K562 (cell line): ENCODE data around the gene TBC1D10A. TPM values are rescaled to one million over a fixed set of nuclear protein-coding genes. Genes with fewer than 3 reads are reported as not detected.

ENCODE experiments used
- ATAC-seq: fragments of 200-7000 bp; cut with Tn5 transposase; 3 replicates; pipeline ENCODE4 v1.9.1; 2020; ENCODE audit warnings: moderate library complexity
- BruUV-seq: library from RNA; stranded (reverse); fragments of 400-500 nt; replicated peaks from 2 replicates; lab custom pipeline; 2021; lab: Mats Ljungman, UMichigan
- CTCF ChIA-PET: fragments of 300-600 bp; formaldehyde crosslinking; extraction: SDS; loops from one replicate; lab custom pipeline; 2021; ENCODE audit warnings: low intra/inter-chr PET ratio; lab: Yijun Ruan, JAX
- POLR2A ChIA-PET: fragments of 300-600, 350-650 bp; sonication (Branson Sonifier 250); formaldehyde crosslinking; extraction: SDS; loops from one replicate; lab custom pipeline; 2021; ENCODE audit warnings: antibody characterized with exemption, inconsistent platforms; lab: Yijun Ruan, JAX
- DNase-seq, 4 experiments: peaks; one replicate each; pipeline versions ENCODE4 v3.0.0 to v3.0.0-alpha.2; 2011 to 2018; ENCODE audit warnings: low spot score in 3 of 4, mixed read lengths in 3 of 4; ENCODE audit errors: extremely low read depth in 1 of 4
- FAIRE-seq: peaks from 2 replicates; lab custom pipeline; 2011; peaks lifted over from hg19 to GRCh38; lab: Jason Lieb, UNC
- H2AFZ ChIP-seq: 2 replicates; pipeline ENCODE4 v1.6.0; 2011; ENCODE audit warnings: low read depth, low read length, control low read depth, inconsistent platforms
- H3K27ac ChIP-seq: fragments of 200-600 bp; 3 replicates; pipeline ENCODE4 v1.8.0; 2011; ENCODE audit warnings: low read depth, mild to moderate bottlenecking, control low read depth, inconsistent platforms, low read length, moderate library complexity, mixed read lengths; ENCODE audit errors: extremely low read depth
- H3K27me3 ChIP-seq, 2 experiments: fragments of 300-600 bp in 1 of 2; 2 replicates in 1 of 2; 3 replicates in 1 of 2; pipeline versions ENCODE4 v1.6.0 to v1.8.0; 2011; ENCODE audit warnings: inconsistent platforms in 2 of 2, low read length in 2 of 2, mild to moderate bottlenecking in 1 of 2, mixed read lengths in 1 of 2, moderate library complexity in 1 of 2; ENCODE audit not compliant: control insufficient read depth in 2 of 2, insufficient read depth in 2 of 2
- H3K36me3 ChIP-seq: fragments of 300-600 bp; 3 replicates; pipeline ENCODE4 v1.8.0; 2011; ENCODE audit warnings: mild to moderate bottlenecking, low read length, inconsistent platforms; ENCODE audit not compliant: control insufficient read depth, insufficient read depth
- H3K4me1 ChIP-seq, 2 experiments: fragments of 200-600 bp in 1 of 2; replicated peaks in 1 of 2; 2 replicates in 1 of 2; 3 replicates in 1 of 2; pipeline versions ENCODE4 v1.5.1 to v1.8.0; 2011; ENCODE audit warnings: inconsistent platforms in 2 of 2, low read length in 2 of 2, mild to moderate bottlenecking in 1 of 2, mixed read lengths in 1 of 2, moderate library complexity in 1 of 2; ENCODE audit not compliant: control insufficient read depth in 2 of 2, insufficient read depth in 2 of 2
- H3K4me2 ChIP-seq: 2 replicates; pipeline ENCODE4 v1.6.1; 2011; ENCODE audit warnings: low read length, control low read depth, inconsistent platforms, mixed read lengths; ENCODE audit not compliant: insufficient read depth
- H3K4me3 ChIP-seq: fragments of 200-600 bp; sonication (generic), shearing (Covaris generic); 2 replicates; pipeline ENCODE4 v1.5.1; 2016; ENCODE audit warnings: control low read depth, inconsistent platforms
- H3K79me2 ChIP-seq: fragments of 200-600 bp; 3 replicates; pipeline ENCODE4 v1.8.0; 2011; ENCODE audit warnings: low read length, inconsistent platforms; ENCODE audit not compliant: control insufficient read depth, insufficient read depth
- H3K9ac ChIP-seq, 2 experiments: 2 replicates each; pipeline versions ENCODE4 v1.6.0 to v1.6.1; 2011; ENCODE audit warnings: low read depth in 2 of 2, low read length in 2 of 2, control low read depth in 1 of 2, inconsistent platforms in 1 of 2, mild to moderate bottlenecking in 1 of 2, mixed read lengths in 1 of 2; ENCODE audit not compliant: insufficient read depth in 1 of 2
- H3K9me1 ChIP-seq: one replicate; pipeline ENCODE4 v1.6.0; 2011; ENCODE audit warnings: inconsistent platforms, mild to moderate bottlenecking, low read length, moderate library complexity; ENCODE audit not compliant: control insufficient read depth, insufficient read depth
- H3K9me3 ChIP-seq: replicated peaks from 2 replicates; pipeline ENCODE4 v1.5.1; 2011; ENCODE audit warnings: low read depth, low read length, inconsistent platforms; ENCODE audit not compliant: control insufficient read depth, insufficient read depth
- H4K20me1 ChIP-seq: replicated peaks from 2 replicates; pipeline ENCODE4 v1.6.1; 2011; ENCODE audit warnings: low read length, inconsistent platforms, mixed read lengths; ENCODE audit not compliant: control insufficient read depth, insufficient read depth
- ASH1L ChIP-seq: fragments of 450-650 bp; IDR thresholded peaks from 2 replicates; pipeline ENCODE4 v1.6.1; 2018; ENCODE audit warnings: borderline replicate concordance, mild to moderate bottlenecking, low read depth; ENCODE audit not compliant: partially characterized antibody
- CSDE1 ChIP-seq, 2 experiments: fragments of 450-650 bp; IDR thresholded peaks; 2 replicates each; pipeline ENCODE4 v1.6.1; 2016; ENCODE audit warnings: mild to moderate bottlenecking in 1 of 2
- DMBX1 ChIP-seq: fragments of 250-450 bp; sonication (Bioruptor Pico); IDR thresholded peaks from 2 replicates; pipeline ENCODE4 v1.8.0; 2022; ENCODE audit warnings: inconsistent platforms, mild to moderate bottlenecking, moderate library complexity, borderline replicate concordance
- FIP1L1 ChIP-seq: fragments of 200-400 bp; formaldehyde crosslinking; IDR thresholded peaks from 2 replicates; pipeline ENCODE4 v1.6.1; 2018; ENCODE audit warnings: mild to moderate bottlenecking, low read depth, low read length; ENCODE audit not compliant: poor library complexity, severe bottlenecking
- KDM4B ChIP-seq, 2 experiments: fragments of 450-650 bp in 1 of 2; sonication (generic) in 1 of 2; IDR thresholded peaks; 2 replicates each; pipeline ENCODE4 v1.6.1; 2016 to 2017; ENCODE audit warnings: borderline replicate concordance in 2 of 2, antibody characterized with exemption in 1 of 2, low read depth in 1 of 2, mild to moderate bottlenecking in 1 of 2
- MED1 ChIP-seq: sonication (generic); formaldehyde crosslinking; IDR thresholded peaks from 2 replicates; pipeline ENCODE4 v1.8.1; 2023; ENCODE audit warnings: missing genetic modification reagents, borderline replicate concordance
- MEIS2 ChIP-seq: fragments of 450-650 bp; IDR thresholded peaks from 2 replicates; pipeline ENCODE4 v1.6.1; 2014; ENCODE audit warnings: mild to moderate bottlenecking; ENCODE audit not compliant: partially characterized antibody
- NFRKB ChIP-seq: fragments of 450-650 bp; IDR thresholded peaks from 2 replicates; pipeline ENCODE4 v1.6.1; 2016; ENCODE audit warnings: low read depth
- SETDB1 ChIP-seq: IDR thresholded peaks from one replicate; pipeline ENCODE4 v1.6.1; 2012; ENCODE audit warnings: low read length, control low read depth, inconsistent platforms
- TCF7 ChIP-seq: sonication (generic); IDR thresholded peaks from 2 replicates; pipeline ENCODE4 v1.6.1; 2016; ENCODE audit warnings: antibody characterized with exemption, borderline replicate concordance
- ZBTB17 ChIP-seq: fragments of 450-650 bp; formaldehyde crosslinking; IDR thresholded peaks from 2 replicates; pipeline ENCODE4 v1.4.0; 2020; ENCODE audit warnings: mild to moderate bottlenecking
- WGBS: fragments of 100-300 bp; shearing (Covaris generic); methylation state at CpG from one replicate; pipeline ENCODE4 v1.1.6; 2016; ENCODE audit warnings: low coverage, mixed read lengths; ENCODE audit not compliant: insufficient coverage; ENCODE audit errors: missing lambda C conversion rate; 5-methylcytosine and 5-hydroxymethylcytosine counted together
- in situ Hi-C: fragments of 300-500 bp; cut with MboI; formaldehyde crosslinking; loops from 4 replicates; pipeline ENCODE4 v1.15.0; 2018; ENCODE audit warnings: inconsistent platforms, mixed read lengths
- intact Hi-C: fragments of 100-400 bp; cut with micrococcal nuclease; formaldehyde crosslinking; loops from 2 replicates; pipeline ENCODE4 v1.14.2; 2022
- polyA plus RNA-seq, 8 experiments: library from polyadenylated mRNA; depleted of rRNA in 4 of 8; stranded (reverse) in 5 of 8; unstranded in 3 of 8; fragments of >200 nt; fragmentation: Nextera tagmentation in 2 of 8; fragmentation: Illumina TruSeq in 1 of 8; extraction: Ambion mirVana in 2 of 8; extraction: Trizol in 1 of 8; gene quantifications; 2 replicates each; pipeline versions ENCODE4 v1.2.1 to v1.2.3, GENCODE V29; 2011 to 2014; ENCODE audit warnings: inconsistent platforms in 1 of 8, missing spikeins in 1 of 8
- total RNA-seq, 7 experiments: library from RNA; depleted of rRNA in 6 of 7; stranded (reverse); fragments of >200 nt in 6 of 7; fragmentation: Illumina TruSeq in 2 of 7; extraction: Trizol in 2 of 7; gene quantifications; 2 replicates each; pipeline versions ENCODE4 v1.2.1 to v1.2.3, GENCODE V29; 2011 to 2021; ENCODE audit warnings: low replicate concordance in 1 of 7
- TF ChIP-seq, protein P1 (sequence below), 3 experiments: fragments of 200-800 bp in 1 of 3; sonication (Bioruptor generic) in 1 of 3; sonication (generic) in 1 of 3; formaldehyde crosslinking in 1 of 3; IDR thresholded peaks; 2 replicates each; pipeline versions ENCODE4 v1.6.1 to v1.8.0; 2016 to 2022; ENCODE audit warnings: mild to moderate bottlenecking in 2 of 3, missing compliant biosample characterization in 2 of 3, missing genetic modification characterization in 2 of 3, missing genetic modification reagents in 1 of 3
- TF ChIP-seq, protein P2 (sequence below): fragments of 250-450 bp; sonication (Bioruptor Pico); IDR thresholded peaks from 2 replicates; pipeline ENCODE4 v1.8.0; 2022; ENCODE audit warnings: inconsistent platforms
- TF ChIP-seq, protein P3 (sequence below): sonication (generic); formaldehyde crosslinking; IDR thresholded peaks from 2 replicates; pipeline ENCODE4 v1.8.1; 2023; ENCODE audit warnings: mild to moderate bottlenecking, missing genetic modification reagents
- TF ChIP-seq, protein P4 (sequence below): fragments of 450-650 bp; formaldehyde crosslinking; IDR thresholded peaks from 2 replicates; pipeline ENCODE4 v1.4.0; 2020; ENCODE audit warnings: mild to moderate bottlenecking, moderate library complexity
- TF ChIP-seq, protein P5 (sequence below): sonication (generic); formaldehyde crosslinking; IDR thresholded peaks from 2 replicates; pipeline ENCODE4 v1.9.0; 2022; ENCODE audit warnings: mild to moderate bottlenecking, missing genetic modification reagents

TBC1D10A gene
- total and polyA plus RNA-seq, 9 of the 15 experiments (the other 6 are each of a cell fraction or from before 2014, with no cell fraction given), result 0.13 to 10.4 (median 4.6) TPM

DNA sequence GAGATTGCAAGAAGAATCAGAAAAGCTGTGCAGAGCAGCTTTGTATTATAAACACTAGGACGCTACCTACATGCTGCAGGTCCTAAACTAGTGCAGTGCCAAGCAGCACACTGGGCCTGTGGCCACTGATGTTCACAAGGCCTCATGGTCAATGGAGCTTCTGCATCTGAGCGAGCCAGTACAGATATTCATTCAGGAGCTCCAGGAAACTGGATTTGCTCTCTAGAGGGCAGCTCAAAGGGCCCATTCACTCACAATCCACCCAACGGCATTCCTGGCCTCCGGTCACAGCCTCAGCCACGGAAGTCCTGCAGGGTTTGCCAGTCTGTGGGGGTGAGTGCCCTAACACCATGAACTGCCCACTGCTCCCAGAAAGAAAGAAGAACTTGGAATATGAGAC, 5.8 kb upstream of the TBC1D10A start:
- no peak overlapping the region for H3K27ac ChIP-seq
- no peak overlapping the region for H3K4me2 ChIP-seq
- peaks cover 69% of the 10 kb centered on the region for H3K36me3 ChIP-seq
- WGBS, result 90% methylated on average over 5 of the region's 5 CpGs
- H4K20me1 ChIP-seq, result no peaks in the 10 kb centered on the region
- CTCF ChIA-PET, result no interaction called here
- H3K9ac ChIP-seq, result no peak overlapping the region
- POLR2A ChIA-PET, result interaction anchor here (0.8 kb wide), 1 partner anchor 14 kb away, joined by 4 read pairs; no protein-coding TSS in a partner anchor
- peaks cover 6 to 16% of the 10 kb centered on the region in 2 experiments; a peak in 3 of 5 replicates for H3K4me1 ChIP-seq
- H3K27me3 ChIP-seq, result no peaks in the 10 kb centered on the region
- in situ Hi-C loops, result no loop called here
- no peak for FAIRE-seq
- ATAC-seq, result no peak
- no TSS peak for BruUV-seq
- intact Hi-C loops, result no loop called here
- no peaks in the 10 kb centered on the region for H3K9me3 ChIP-seq
- DNase-seq, result no peak
- H3K79me2 ChIP-seq, result no peaks in the 10 kb centered on the region
- no peaks in the 10 kb centered on the region for H3K9me1 ChIP-seq
- no peak overlapping the region for H2AFZ ChIP-seq
- no peak overlapping the region for H3K4me3 ChIP-seq
- TF ChIP-seq, protein P1, sequence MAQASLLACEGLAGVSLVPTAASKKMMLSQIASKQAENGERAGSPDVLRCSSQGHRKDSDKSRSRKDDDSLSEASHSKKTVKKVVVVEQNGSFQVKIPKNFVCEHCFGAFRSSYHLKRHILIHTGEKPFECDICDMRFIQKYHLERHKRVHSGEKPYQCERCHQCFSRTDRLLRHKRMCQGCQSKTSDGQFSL (CRISPR knock-in tag; IDR thresholded peaks at IDR 0.05), result no peak
- TF ChIP-seq, protein P1 (tag; IDR thresholded peaks at IDR 0.05), result no peak
- TF ChIP-seq, protein P2, sequence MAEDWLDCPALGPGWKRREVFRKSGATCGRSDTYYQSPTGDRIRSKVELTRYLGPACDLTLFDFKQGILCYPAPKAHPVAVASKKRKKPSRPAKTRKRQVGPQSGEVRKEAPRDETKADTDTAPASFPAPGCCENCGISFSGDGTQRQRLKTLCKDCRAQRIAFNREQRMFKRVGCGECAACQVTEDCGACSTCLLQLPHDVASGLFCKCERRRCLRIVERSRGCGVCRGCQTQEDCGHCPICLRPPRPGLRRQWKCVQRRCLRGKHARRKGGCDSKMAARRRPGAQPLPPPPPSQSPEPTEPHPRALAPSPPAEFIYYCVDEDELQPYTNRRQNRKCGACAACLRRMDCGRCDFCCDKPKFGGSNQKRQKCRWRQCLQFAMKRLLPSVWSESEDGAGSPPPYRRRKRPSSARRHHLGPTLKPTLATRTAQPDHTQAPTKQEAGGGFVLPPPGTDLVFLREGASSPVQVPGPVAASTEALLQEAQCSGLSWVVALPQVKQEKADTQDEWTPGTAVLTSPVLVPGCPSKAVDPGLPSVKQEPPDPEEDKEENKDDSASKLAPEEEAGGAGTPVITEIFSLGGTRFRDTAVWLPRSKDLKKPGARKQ (CRISPR knock-in tag), result no peak
- TF ChIP-seq ZBTB17 (no peak), CSDE1 (IDR thresholded peaks at IDR 0.05) (no peak), KDM4B (IDR thresholded peaks at IDR 0.05; ENCODE audit: borderline replicate concordance in 2 of 2, low read depth in 1 of 2) (no peak), MED1 (CRISPR knock-in tag) (no peak), DMBX1 (CRISPR knock-in tag) (no peak), MEIS2 (no peak), TCF7 (no peak), NFRKB (no peak), SETDB1 (no peak), ASH1L (no peak), FIP1L1 (no peak)
- TF ChIP-seq, protein P3, sequence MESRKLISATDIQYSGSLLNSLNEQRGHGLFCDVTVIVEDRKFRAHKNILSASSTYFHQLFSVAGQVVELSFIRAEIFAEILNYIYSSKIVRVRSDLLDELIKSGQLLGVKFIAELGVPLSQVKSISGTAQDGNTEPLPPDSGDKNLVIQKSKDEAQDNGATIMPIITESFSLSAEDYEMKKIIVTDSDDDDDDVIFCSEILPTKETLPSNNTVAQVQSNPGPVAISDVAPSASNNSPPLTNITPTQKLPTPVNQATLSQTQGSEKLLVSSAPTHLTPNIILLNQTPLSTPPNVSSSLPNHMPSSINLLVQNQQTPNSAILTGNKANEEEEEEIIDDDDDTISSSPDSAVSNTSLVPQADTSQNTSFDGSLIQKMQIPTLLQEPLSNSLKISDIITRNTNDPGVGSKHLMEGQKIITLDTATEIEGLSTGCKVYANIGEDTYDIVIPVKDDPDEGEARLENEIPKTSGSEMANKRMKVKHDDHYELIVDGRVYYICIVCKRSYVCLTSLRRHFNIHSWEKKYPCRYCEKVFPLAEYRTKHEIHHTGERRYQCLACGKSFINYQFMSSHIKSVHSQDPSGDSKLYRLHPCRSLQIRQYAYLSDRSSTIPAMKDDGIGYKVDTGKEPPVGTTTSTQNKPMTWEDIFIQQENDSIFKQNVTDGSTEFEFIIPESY (CRISPR knock-in tag), result no peak
- TF ChIP-seq, protein P4, sequence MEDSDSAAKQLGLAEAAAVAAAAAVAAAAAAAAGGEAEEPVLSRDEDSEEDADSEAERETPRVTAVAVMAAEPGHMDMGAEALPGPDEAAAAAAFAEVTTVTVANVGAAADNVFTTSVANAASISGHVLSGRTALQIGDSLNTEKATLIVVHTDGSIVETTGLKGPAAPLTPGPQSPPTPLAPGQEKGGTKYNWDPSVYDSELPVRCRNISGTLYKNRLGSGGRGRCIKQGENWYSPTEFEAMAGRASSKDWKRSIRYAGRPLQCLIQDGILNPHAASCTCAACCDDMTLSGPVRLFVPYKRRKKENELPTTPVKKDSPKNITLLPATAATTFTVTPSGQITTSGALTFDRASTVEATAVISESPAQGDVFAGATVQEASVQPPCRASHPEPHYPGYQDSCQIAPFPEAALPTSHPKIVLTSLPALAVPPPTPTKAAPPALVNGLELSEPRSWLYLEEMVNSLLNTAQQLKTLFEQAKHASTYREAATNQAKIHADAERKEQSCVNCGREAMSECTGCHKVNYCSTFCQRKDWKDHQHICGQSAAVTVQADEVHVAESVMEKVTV (CRISPR knock-in tag), result no peak
- TF ChIP-seq, protein P5, sequence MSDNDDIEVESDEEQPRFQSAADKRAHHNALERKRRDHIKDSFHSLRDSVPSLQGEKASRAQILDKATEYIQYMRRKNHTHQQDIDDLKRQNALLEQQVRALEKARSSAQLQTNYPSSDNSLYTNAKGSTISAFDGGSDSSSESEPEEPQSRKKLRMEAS, result no peak
